ENCODE measurements around the gene ZFAND5.

ZFAND5 gene

DNA sequence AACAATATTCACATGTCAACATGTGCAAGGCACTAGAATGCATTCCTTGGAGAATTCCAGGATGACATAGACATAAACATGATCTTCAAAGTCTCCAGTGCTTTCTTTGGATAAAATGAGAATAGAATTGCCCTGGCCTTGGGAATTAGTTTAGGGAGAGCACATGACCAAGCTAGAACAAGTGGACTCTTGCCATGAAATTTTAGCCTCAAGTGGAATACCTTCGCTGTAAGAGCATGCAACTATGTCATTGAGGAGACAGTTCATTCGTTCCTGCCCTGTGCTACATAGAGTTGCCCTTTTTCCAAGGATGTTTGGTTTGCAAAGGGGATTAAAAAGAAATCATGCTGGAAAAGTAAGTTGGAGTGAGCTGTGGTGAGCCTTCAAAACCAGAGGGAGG, 42.7 kb downstream of the ZFAND5 start:
- DNase-seq, result peak; percentile 11

DNA sequence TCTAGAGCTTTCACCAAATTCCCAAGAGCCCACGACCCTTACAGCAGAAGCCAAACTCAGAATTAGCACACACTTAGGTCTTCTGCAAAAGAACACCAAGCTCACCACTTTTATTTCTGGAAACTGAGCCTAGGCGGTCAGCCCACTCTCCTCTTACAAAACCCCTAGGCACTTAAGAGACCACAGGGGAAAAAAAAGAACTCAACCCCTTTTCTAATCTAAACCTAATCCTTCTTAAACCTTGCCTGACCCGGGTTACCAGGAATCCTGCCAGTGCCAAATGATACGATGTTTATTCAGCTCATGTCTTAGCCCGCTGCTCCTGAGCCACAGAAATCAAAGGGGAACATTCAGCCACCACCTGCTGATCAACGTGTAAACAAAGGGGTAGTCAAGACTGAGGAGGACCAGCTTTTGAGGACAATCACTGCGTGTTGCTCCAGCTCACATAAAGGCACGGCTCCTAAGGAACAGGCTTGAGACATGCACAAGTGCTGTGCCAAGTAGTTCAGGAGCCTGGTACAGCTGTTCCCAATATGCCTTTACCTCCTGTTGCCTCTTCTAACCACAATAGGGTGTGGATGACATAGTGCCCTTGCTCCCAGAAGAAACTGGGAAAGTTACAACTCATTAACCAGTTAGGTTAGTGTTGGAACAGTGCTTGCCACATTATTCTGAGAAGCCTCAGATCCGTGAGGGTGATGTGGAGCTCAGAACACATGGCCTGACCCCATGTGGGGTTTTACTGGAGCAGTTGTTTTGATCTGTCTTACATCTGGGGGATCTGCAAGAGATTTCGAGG, 49.3 kb downstream of the ZFAND5 start:
- DNase-seq, result peak; percentile 19

DNA sequence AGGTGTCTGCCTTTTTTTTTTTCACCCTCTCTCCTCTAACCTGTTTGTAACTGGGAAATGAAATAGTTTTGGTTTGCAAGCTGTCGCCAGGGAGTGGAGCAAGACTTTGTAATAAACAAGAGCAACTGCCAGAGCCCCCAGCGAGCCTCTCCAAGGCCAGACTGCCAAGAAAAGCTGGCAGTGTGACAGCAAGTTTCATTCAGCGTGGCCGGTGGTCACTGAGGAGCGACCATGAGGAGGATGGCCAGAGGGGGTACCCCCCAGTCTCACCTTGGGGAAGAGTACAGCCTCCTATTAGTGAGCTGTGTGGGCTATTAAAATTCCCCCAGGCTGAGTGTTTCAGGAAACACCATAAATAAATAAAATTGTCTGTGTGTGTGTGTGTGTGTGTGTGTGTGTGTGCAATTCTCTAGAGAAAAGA, 49.9 kb downstream of the ZFAND5 start:
- DNase-seq, result peak; percentile 53

DNA sequence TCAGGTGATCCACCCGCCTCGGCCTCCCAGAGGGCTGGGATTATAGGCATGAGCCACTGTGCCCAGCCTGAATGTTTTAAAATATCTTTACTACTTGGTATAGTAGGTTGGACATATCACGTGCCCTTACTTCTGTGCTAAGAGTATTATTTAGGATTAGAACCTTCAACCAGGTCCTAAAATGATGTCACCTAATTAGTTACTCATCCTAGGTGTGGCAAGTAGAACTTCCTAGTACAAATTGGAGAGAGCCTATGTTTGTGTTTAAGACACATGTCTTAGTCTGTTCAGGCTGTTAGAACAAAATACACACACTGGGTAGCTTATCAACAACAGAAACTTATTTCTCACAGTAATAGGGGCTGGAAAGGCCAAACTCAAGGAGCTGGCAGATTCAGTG, 51.5 kb downstream of the ZFAND5 start:
- no peak for DNase-seq

DNA sequence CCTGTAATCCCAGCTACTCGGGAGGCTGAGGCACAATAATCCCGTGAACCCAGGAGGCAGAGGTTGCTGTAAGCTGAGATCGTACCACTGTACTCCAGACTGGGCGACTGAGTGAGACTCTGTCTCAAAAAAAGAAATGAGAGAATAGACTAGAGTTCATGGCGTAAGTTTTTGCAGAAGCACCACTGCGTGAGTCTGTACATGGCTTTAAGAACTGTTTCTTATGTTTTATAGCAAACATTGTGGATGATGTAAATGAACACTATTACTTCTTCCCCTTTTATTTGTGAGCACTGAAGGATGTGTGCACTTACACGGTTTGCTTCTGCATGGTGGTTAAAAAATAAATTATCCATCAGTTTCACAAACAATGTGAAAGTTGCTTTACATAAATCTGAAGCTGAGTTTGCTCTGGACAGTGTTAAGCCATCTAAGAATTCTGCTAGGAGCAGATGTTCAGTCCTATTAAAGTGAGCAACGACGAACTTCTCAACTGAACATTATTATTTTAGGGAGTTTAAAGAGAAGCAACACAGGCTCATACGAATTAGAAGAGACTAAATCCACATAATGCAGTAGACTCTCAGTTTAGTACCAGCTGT, 52.5 kb downstream of the ZFAND5 start:
- DNase-seq, result no peak

DNA sequence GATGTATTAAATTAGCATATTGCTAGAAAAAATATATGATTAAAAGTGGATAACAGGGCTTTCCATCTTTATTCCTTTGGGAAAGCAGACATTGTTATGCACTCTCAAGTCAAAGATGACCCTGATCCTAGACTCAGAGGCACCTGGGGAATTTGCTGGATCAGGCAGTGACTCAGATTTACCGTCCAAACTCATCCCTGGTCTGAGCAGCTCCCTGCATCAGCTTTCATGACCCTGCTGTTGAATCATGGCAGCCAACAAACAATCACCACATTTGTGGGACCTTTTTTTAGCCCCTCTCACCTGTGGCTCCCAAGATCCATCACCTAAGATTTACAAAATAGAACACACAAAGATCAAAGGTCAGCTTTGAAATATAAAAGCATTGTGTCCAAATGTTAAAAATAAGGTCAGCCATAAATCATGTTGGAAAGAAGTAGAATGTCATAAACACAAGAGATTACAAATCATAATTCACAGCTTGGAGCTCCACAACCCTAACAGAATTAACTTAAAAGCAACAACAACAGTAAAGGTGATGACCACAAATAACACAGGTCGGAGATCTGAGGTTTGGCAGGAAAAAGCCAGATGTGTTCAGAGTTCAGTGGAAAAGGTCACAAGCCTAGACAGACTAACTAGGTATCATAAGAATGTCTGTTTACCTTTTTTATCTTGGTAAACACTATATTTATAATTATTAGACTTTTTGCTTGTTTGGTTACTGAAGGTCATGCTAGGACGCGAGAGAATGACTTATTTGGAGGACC, 55.5 kb downstream of the ZFAND5 start:
- DNase-seq, result no peak

DNA sequence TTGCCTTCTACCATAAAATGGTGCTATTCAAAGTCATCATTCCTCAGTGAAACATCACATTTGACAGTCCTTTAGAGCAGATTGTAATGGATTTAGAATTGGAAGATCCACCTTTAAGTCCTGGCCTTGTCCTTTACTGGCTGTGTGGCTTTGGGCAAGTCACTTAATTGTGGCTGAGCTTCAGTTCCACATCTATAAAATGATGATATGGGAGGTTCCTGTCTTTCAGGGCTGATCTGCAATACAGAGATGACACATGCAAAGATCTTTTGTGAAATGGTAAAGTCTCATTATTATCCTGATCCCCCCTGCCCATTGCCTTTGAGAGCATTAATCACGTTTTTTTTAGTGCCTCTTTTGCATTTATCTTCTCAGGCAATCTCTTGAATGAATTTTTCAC, 58.2 kb downstream of the ZFAND5 start:
- no peak for DNase-seq

DNA sequence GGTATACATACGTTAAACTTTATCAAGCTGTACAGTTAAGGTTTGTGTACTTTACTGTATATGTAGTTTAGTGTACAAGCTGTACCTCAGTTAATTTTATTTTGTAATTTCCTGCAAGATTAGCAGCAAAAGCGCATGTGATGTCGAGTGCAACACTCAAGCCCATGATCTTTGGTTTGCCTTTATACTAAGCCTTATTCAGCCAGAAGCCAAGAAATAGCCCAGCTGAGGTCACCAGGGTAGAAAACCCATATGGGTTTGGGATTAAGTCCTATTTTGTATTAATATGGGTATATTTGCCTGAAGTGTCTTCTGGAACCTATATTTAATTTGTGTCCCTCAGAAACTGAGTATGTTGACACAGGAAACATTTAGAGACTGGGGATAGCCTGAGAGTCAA, 59.3 kb downstream of the ZFAND5 start:
- no peak for DNase-seq

DNA sequence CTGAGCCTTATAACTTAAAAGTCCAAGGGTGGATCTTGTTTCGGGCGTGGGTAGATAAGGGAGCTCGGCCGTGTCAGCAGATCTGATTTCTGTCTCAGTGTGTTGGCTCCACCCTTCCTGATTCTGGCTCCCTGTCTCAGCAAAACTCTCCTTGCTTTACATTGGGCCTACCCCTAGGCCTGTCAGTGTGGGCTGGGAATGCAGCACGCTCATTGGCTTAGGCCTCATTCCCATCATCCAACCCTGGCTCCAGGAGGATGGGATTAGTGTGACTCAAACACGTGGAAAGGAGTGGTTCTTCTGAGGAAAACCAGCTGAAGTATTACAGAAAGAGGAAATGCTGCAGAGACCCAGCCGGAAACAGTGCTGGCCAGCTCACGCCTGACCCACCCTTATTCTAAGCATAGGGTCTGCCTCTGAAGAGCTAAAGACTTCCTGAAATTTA, 59.9 kb downstream of the ZFAND5 start:
- DNase-seq, result peak; percentile 77

DNA sequence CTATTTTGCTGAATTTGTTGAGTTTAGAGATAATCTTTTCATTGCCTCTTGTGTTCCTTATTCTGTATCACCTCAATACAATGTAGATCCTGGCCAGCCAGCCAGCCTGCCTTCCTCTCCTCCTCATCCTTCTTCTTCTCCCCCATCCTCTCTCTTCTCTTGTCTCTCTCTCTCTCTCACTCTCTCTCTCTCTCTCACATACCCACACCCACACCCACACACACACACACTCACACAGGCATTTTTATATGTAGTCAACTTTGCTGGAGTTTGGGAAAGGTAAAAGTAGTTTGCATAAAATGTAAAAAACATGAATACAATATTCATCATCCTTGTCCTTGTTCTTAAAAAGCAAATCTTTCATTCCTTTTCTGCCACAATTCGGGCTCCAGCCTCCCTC, 60.5 kb downstream of the ZFAND5 start:
- DNase-seq, result no peak

All from fibroblast of skin of right biceps (primary cell).